OCI-LY1 (cell line): ENCODE results near the gene POLR2H.

Experiments
- EZH2 ChIP-seq: fragments of 200-600 bp; sonication (generic), shearing (Covaris generic); IDR thresholded peaks from 2 replicates; pipeline ENCODE4 v1.8.0; 2017; ENCODE audit warnings: borderline replicate concordance, mixed run types, mild to moderate bottlenecking, antibody characterized with exemption, low read length, moderate library complexity, mixed read lengths
- TF ChIP-seq, protein P1 (sequence below): fragments of 200-600 bp; sonication (generic), shearing (Covaris generic); IDR thresholded peaks from 2 replicates; pipeline ENCODE4 v1.5.1; 2017; ENCODE audit warnings: mild to moderate bottlenecking, antibody characterized with exemption, low read length, moderate library complexity, mixed read lengths

DNA sequence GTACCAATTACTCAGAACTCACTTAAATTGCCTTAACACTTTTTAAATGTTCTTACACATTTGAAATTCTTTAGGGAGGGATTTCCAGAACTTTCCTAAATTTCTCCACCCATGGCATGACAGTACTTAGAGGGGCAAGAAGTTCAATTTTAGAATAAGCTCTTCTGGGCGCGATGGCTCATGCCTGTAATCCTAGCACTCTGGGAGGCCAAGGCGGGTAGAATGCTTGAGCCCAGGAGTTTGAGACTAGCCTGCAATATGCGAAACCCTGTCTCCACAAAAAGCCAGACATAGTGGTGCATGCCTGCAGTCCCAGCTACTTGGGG lies 13.5 kb upstream of the POLR2H start:
- TF ChIP-seq, protein P1, sequence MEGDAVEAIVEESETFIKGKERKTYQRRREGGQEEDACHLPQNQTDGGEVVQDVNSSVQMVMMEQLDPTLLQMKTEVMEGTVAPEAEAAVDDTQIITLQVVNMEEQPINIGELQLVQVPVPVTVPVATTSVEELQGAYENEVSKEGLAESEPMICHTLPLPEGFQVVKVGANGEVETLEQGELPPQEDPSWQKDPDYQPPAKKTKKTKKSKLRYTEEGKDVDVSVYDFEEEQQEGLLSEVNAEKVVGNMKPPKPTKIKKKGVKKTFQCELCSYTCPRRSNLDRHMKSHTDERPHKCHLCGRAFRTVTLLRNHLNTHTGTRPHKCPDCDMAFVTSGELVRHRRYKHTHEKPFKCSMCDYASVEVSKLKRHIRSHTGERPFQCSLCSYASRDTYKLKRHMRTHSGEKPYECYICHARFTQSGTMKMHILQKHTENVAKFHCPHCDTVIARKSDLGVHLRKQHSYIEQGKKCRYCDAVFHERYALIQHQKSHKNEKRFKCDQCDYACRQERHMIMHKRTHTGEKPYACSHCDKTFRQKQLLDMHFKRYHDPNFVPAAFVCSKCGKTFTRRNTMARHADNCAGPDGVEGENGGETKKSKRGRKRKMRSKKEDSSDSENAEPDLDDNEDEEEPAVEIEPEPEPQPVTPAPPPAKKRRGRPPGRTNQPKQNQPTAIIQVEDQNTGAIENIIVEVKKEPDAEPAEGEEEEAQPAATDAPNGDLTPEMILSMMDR: no peak
- TF ChIP-seq EZH2: no peak
